ENCODE measurements around the gene GARIN5B. TPM values are rescaled to one million over a fixed set of nuclear protein-coding genes. Genes with fewer than 3 reads are reported as not detected.

Gene GARIN5B
- total RNA-seq, 1 experiment from 2014 or later, result not detected

GRCh38 chr19:55312621-55313512 is 50.2 kb downstream of the GARIN5B start:
- intact Hi-C loops (cut with micrococcal nuclease), result no loop called here
- TF ChIP-seq EZH2 (IDR thresholded peaks at IDR 0.05; ENCODE audit: low read length, unreplicated experiment) (no peak), EZH2phosphoT487 (IDR thresholded peaks at IDR 0.05; ENCODE audit: borderline replicate concordance, low read length) (no peak)
- no peak for DNase-seq
- Histone ChIP-seq H2AFZ (ENCODE audit: low read length) (no peak overlapping the region), H4K20me1 (ENCODE audit: low read length) (no peaks in the 10 kb centered on the region), H3F3A (ENCODE audit: low read length, unreplicated experiment) (no peaks in the 10 kb centered on the region), H3K27me3 (ENCODE audit: low read length) (no peaks in the 10 kb centered on the region), H3K4me3 (ENCODE audit: low read length) (no peak overlapping the region), H3K36me3 (ENCODE audit: low read depth, low read length) (no peaks in the 10 kb centered on the region), H3K9me3 (ENCODE audit: low read length) (no peaks in the 10 kb centered on the region), H3K9me2 (replicated peaks; ENCODE audit: low read length) (no peaks in the 10 kb centered on the region), H3K4me1 (ENCODE audit: insufficient read depth, low read length) (no peaks in the 10 kb centered on the region), H3K27ac (ENCODE audit: low read length) (no peak overlapping the region), H3K9ac (ENCODE audit: low read length) (no peak overlapping the region), H3K79me2 (ENCODE audit: low read length) (no peaks in the 10 kb centered on the region), H3K4me2 (ENCODE audit: low read length) (no peak overlapping the region)
- POLR2A ChIA-PET (ENCODE audit: unreplicated experiment), result no interaction called here
- BruUV-seq (replicated peaks), result no TSS peak
- ATAC-seq, result no peak
- CTCF ChIA-PET, result no interaction called here

GRCh38 chr19:55311797-55312196 is 51.3 kb downstream of the GARIN5B start:
- no TSS peak for BruUV-seq (replicated peaks)
- POLR2A ChIA-PET (ENCODE audit: unreplicated experiment), result no interaction called here
- ATAC-seq, result no peak

DNA sequence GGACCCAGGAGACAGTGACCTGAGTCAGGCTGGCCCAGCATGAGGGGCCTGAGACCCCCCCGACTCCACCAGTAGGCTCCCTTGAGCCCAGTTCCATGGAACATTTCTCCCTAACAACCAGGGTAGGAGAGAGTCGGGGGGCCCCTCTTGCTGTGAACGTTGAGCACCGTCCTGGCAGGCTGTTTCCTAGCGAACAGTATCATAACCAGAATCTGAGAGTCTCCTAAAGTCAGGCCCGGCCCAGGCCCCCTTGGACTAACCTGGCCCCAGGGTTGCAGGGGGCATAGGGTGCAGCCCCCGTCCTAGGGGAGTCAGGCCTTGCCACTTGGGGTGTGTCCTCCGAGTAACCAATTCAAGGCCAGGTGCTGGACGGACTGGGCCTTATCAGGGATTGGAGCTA is 51.7 kb downstream of the GARIN5B start:
- no peak overlapping the region for H3K9ac ChIP-seq (ENCODE audit: low read length)
- no peaks in the 10 kb centered on the region for H3K36me3 ChIP-seq (ENCODE audit: low read depth, low read length)

More at GRCh38 chr19:55311797-55312196, 51.3 kb downstream of the GARIN5B start:
- Histone ChIP-seq H2AFZ (ENCODE audit: low read length) (no peak overlapping the region), H3K4me1 (ENCODE audit: insufficient read depth, low read length) (no peaks in the 10 kb centered on the region), H3K27me3 (ENCODE audit: low read length) (no peaks in the 10 kb centered on the region), H4K20me1 (ENCODE audit: low read length) (no peaks in the 10 kb centered on the region), H3K4me3 (ENCODE audit: low read length) (no peak overlapping the region), H3K9ac (ENCODE audit: low read length) (no peak overlapping the region), H3K79me2 (ENCODE audit: low read length) (no peaks in the 10 kb centered on the region), H3K9me2 (replicated peaks; ENCODE audit: low read length) (no peaks in the 10 kb centered on the region), H3K27ac (ENCODE audit: low read length) (no peak overlapping the region), H3K9me3 (ENCODE audit: low read length) (no peaks in the 10 kb centered on the region), H3K4me2 (ENCODE audit: low read length) (no peak overlapping the region), H3F3A (ENCODE audit: low read length, unreplicated experiment) (no peaks in the 10 kb centered on the region), H3K36me3 (ENCODE audit: low read depth, low read length) (no peaks in the 10 kb centered on the region)
- CTCF ChIA-PET, result no interaction called here
- intact Hi-C loops (cut with micrococcal nuclease), result no loop called here
- no peak for DNase-seq
- TF ChIP-seq EZH2 (IDR thresholded peaks at IDR 0.05; ENCODE audit: low read length, unreplicated experiment) (no peak), EZH2phosphoT487 (IDR thresholded peaks at IDR 0.05; ENCODE audit: borderline replicate concordance, low read length) (no peak)

More for the DNA sequence above, 51.7 kb downstream of the GARIN5B start:
- CTCF ChIA-PET, result no interaction called here
- Histone ChIP-seq H3K9me2 (replicated peaks; ENCODE audit: low read length) (no peaks in the 10 kb centered on the region), H3K4me3 (ENCODE audit: low read length) (no peak overlapping the region), H2AFZ (ENCODE audit: low read length) (no peak overlapping the region), H4K20me1 (ENCODE audit: low read length) (no peaks in the 10 kb centered on the region), H3K9me3 (ENCODE audit: low read length) (no peaks in the 10 kb centered on the region), H3K4me1 (ENCODE audit: insufficient read depth, low read length) (no peaks in the 10 kb centered on the region), H3K4me2 (ENCODE audit: low read length) (no peak overlapping the region), H3F3A (ENCODE audit: low read length, unreplicated experiment) (no peaks in the 10 kb centered on the region), H3K27me3 (ENCODE audit: low read length) (no peaks in the 10 kb centered on the region), H3K27ac (ENCODE audit: low read length) (no peak overlapping the region), H3K79me2 (ENCODE audit: low read length) (no peaks in the 10 kb centered on the region)
- DNase-seq (no peak), ATAC-seq (no peak)
- TF ChIP-seq EZH2 (IDR thresholded peaks at IDR 0.05; ENCODE audit: low read length, unreplicated experiment), result no peak
- TF ChIP-seq EZH2phosphoT487 (IDR thresholded peaks at IDR 0.05; ENCODE audit: borderline replicate concordance, low read length), result no peak
- TF ChIP-seq CTCF (conservative IDR thresholded peaks at IDR 0.05; ENCODE audit: low read depth, low read length), result no peak
- intact Hi-C loops (cut with micrococcal nuclease), result no loop called here
- no TSS peak for BruUV-seq (replicated peaks)
- POLR2A ChIA-PET (ENCODE audit: unreplicated experiment), result no interaction called here

Measured in PC-3 (cell line).